Measurements from ENCODE around the gene LYZ.

GRCh38 chr12:69339999-69340398 is 8.2 kb upstream of the LYZ start:
- TF ChIP-seq CTCF (IDR thresholded peaks at IDR 0.05), result no peak
- TF ChIP-seq POLR2A (IDR thresholded peaks at IDR 0.05), result no peak

Measured in esophagus squamous epithelium (tissue), 4 donors.